ENCODE data around the gene ETV6.

- TF ChIP-seq, protein P1, sequence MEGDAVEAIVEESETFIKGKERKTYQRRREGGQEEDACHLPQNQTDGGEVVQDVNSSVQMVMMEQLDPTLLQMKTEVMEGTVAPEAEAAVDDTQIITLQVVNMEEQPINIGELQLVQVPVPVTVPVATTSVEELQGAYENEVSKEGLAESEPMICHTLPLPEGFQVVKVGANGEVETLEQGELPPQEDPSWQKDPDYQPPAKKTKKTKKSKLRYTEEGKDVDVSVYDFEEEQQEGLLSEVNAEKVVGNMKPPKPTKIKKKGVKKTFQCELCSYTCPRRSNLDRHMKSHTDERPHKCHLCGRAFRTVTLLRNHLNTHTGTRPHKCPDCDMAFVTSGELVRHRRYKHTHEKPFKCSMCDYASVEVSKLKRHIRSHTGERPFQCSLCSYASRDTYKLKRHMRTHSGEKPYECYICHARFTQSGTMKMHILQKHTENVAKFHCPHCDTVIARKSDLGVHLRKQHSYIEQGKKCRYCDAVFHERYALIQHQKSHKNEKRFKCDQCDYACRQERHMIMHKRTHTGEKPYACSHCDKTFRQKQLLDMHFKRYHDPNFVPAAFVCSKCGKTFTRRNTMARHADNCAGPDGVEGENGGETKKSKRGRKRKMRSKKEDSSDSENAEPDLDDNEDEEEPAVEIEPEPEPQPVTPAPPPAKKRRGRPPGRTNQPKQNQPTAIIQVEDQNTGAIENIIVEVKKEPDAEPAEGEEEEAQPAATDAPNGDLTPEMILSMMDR (IDR thresholded peaks at IDR 0.05), result no peak
- TF ChIP-seq POLR2A (IDR thresholded peaks at IDR 0.05), result no peak
These were observed 77.7 kb downstream of the ETV6 start for GRCh38 chr12:11727133-11727664.
